HepG2 (cell line): ENCODE results near the gene AGXT. TPM values are rescaled to one million over a fixed set of nuclear protein-coding genes. Genes with fewer than 3 reads are reported as not detected.

Source experiments
- ATAD3A ChIP-seq: sonication (generic); formaldehyde crosslinking; IDR thresholded peaks from 2 replicates; pipeline ENCODE4 v1.4.0; 2020; ENCODE audit warnings: missing genetic modification reagents
- DNMT3B ChIP-seq: conservative IDR thresholded peaks from 2 replicates; pipeline ENCODE4 v1.6.1; 2016; ENCODE audit warnings: missing biosample characterization, control low read depth
- EHMT2 ChIP-seq: fragments of 200-600 bp; sonication (generic); IDR thresholded peaks from 2 replicates; pipeline ENCODE4 v1.7.0; 2017; ENCODE audit warnings: antibody characterized with exemption, low read depth, low read length, borderline replicate concordance
- ETV5 ChIP-seq: IDR thresholded peaks from 2 replicates; pipeline ENCODE4 v1.6.1; 2018; ENCODE audit warnings: missing biosample characterization, missing genetic modification reagents, inconsistent platforms, borderline replicate concordance
- FOXC1 ChIP-seq: sonication (generic); formaldehyde crosslinking; IDR thresholded peaks from 2 replicates; pipeline ENCODE4 v1.8.0; 2022; ENCODE audit warnings: mild to moderate bottlenecking, missing genetic modification reagents, borderline replicate concordance
- FOXJ3 ChIP-seq: sonication (generic); formaldehyde crosslinking; IDR thresholded peaks from 2 replicates; pipeline ENCODE4 v1.4.0; 2020; ENCODE audit warnings: missing genetic modification reagents, mild to moderate bottlenecking, borderline replicate concordance
- HIVEP1 ChIP-seq: sonication (generic); formaldehyde crosslinking; IDR thresholded peaks from 2 replicates; pipeline ENCODE4 v1.4.0; 2020; ENCODE audit warnings: mild to moderate bottlenecking, missing genetic modification reagents
- JARID2 ChIP-seq: sonication (generic); formaldehyde crosslinking; IDR thresholded peaks from 2 replicates; pipeline ENCODE4 v1.8.1; 2023; ENCODE audit warnings: missing genetic modification reagents, inconsistent platforms; ENCODE audit not compliant: insufficient replicate concordance
- KAT7 ChIP-seq: IDR thresholded peaks from 2 replicates; pipeline ENCODE4 v1.6.1; 2018; ENCODE audit warnings: borderline replicate concordance, missing compliant biosample characterization
- KLF16 ChIP-seq, 2 experiments: sonication (generic) in 1 of 2; formaldehyde crosslinking in 1 of 2; IDR thresholded peaks; 2 replicates each; pipeline versions ENCODE4 v1.6.1 to v1.8.0; 2016 to 2023; ENCODE audit warnings: missing genetic modification reagents in 2 of 2, missing compliant biosample characterization in 1 of 2
- NCOA1 ChIP-seq: sonication (generic); formaldehyde crosslinking; IDR thresholded peaks from 2 replicates; pipeline ENCODE4 v1.9.0; 2021; ENCODE audit warnings: missing genetic modification reagents
- PRPF4 ChIP-seq: fragments of 200-400 bp; formaldehyde crosslinking; IDR thresholded peaks from 2 replicates; pipeline ENCODE4 v1.6.1; 2016; ENCODE audit warnings: low read length, low read depth; ENCODE audit not compliant: poor library complexity, severe bottlenecking
- PTBP1 ChIP-seq: fragments of 200-400 bp; formaldehyde crosslinking; IDR thresholded peaks from 2 replicates; pipeline ENCODE4 v1.6.1; 2018; ENCODE audit warnings: low read length, low read depth; ENCODE audit not compliant: poor library complexity, severe bottlenecking
- RBM39 ChIP-seq: fragments of 200-400 bp; formaldehyde crosslinking; IDR thresholded peaks from one replicate; pipeline ENCODE4 v1.6.1; 2018; ENCODE audit warnings: antibody characterized with exemption, mild to moderate bottlenecking, low read depth, low read length; ENCODE audit not compliant: poor library complexity, severe bottlenecking
- RFXANK ChIP-seq: IDR thresholded peaks from 2 replicates; pipeline ENCODE4 v1.6.1; 2016
- RFXAP ChIP-seq: sonication (generic); formaldehyde crosslinking; IDR thresholded peaks from 2 replicates; pipeline ENCODE4 v1.4.0; 2020; ENCODE audit warnings: missing genetic modification reagents, borderline replicate concordance
- SIX1 ChIP-seq: sonication (generic); formaldehyde crosslinking; IDR thresholded peaks from 2 replicates; pipeline ENCODE4 v1.4.0; 2020; ENCODE audit warnings: missing genetic modification reagents, borderline replicate concordance
- SMARCE1 ChIP-seq: fragments of 450-650 bp; IDR thresholded peaks from 2 replicates; pipeline ENCODE4 v1.6.1; 2017; ENCODE audit warnings: borderline replicate concordance
- SMYD3 ChIP-seq: sonication (generic); formaldehyde crosslinking; IDR thresholded peaks from 2 replicates; pipeline ENCODE4 v1.8.1; 2023; ENCODE audit warnings: mild to moderate bottlenecking, missing genetic modification reagents
- TRIM24 ChIP-seq: sonication (generic); formaldehyde crosslinking; IDR thresholded peaks from 2 replicates; pipeline ENCODE4 v1.8.0; 2022; ENCODE audit warnings: mild to moderate bottlenecking, missing genetic modification reagents
- ZNF124 ChIP-seq: sonication (generic); formaldehyde crosslinking; IDR thresholded peaks from 2 replicates; pipeline ENCODE4 v1.4.0; 2020; ENCODE audit warnings: missing genetic modification reagents
- ZNF207 ChIP-seq: fragments of 450-650 bp; IDR thresholded peaks from 2 replicates; pipeline ENCODE4 v1.6.1; 2016; ENCODE audit warnings: antibody characterized with exemption, borderline replicate concordance
- ZNF282 ChIP-seq: fragments of 450-650 bp; IDR thresholded peaks from 2 replicates; pipeline ENCODE4 v1.6.1; 2018; ENCODE audit not compliant: partially characterized antibody
- ZNF33B ChIP-seq: sonication (generic); formaldehyde crosslinking; IDR thresholded peaks from 2 replicates; pipeline ENCODE4 v1.5.1; 2020; ENCODE audit warnings: mild to moderate bottlenecking, missing genetic modification reagents
- ZNF460 ChIP-seq: sonication (generic); formaldehyde crosslinking; IDR thresholded peaks from 2 replicates; pipeline ENCODE4 v1.5.1; 2020; ENCODE audit warnings: missing genetic modification reagents, mild to moderate bottlenecking, borderline replicate concordance
- ZNF546 ChIP-seq: sonication (generic); formaldehyde crosslinking; conservative IDR thresholded peaks from 2 replicates; pipeline ENCODE4 v1.8.1; 2023; ENCODE audit warnings: mild to moderate bottlenecking, missing genetic modification reagents
- ZNF615 ChIP-seq: sonication (generic); formaldehyde crosslinking; IDR thresholded peaks from 2 replicates; pipeline ENCODE4 v1.5.0; 2020; ENCODE audit warnings: mild to moderate bottlenecking, missing genetic modification reagents, borderline replicate concordance
- ZNF616 ChIP-seq: sonication (generic); formaldehyde crosslinking; IDR thresholded peaks from 2 replicates; pipeline ENCODE4 v1.5.0; 2020; ENCODE audit warnings: low read depth, mild to moderate bottlenecking, missing genetic modification reagents
- polyA plus RNA-seq, 8 experiments: library from polyadenylated mRNA; depleted of rRNA in 3 of 8; stranded (reverse) in 7 of 8; unstranded in 1 of 8; fragments of >200 nt; fragmentation: Illumina TruSeq in 4 of 8; extraction: Trizol in 4 of 8; gene quantifications; 2 replicates each; pipeline versions ENCODE4 v1.2.1 to v1.2.3, GENCODE V29; 2011 to 2016; ENCODE audit warnings: low read depth in 4 of 8, missing spikeins in 1 of 8, mixed read lengths in 1 of 8; ENCODE audit not compliant: insufficient read depth in 1 of 8
- total RNA-seq, 5 experiments: library from RNA; depleted of rRNA; stranded (reverse); fragments of >200 nt; fragmentation: Illumina TruSeq; extraction: Trizol; gene quantifications; 2 replicates each; pipeline ENCODE4 v1.2.3, GENCODE V29; 2016; ENCODE audit warnings: low read depth in 1 of 5
- TF ChIP-seq, protein P1 (sequence below): sonication (generic); formaldehyde crosslinking; IDR thresholded peaks from 2 replicates; pipeline ENCODE4 v1.4.0; 2020; ENCODE audit warnings: missing genetic modification reagents
- TF ChIP-seq, protein P2 (sequence below): sonication (generic); formaldehyde crosslinking; IDR thresholded peaks from 2 replicates; pipeline ENCODE4 v1.8.1; 2023; ENCODE audit warnings: missing genetic modification reagents, mild to moderate bottlenecking, borderline replicate concordance
- TF ChIP-seq, protein P3 (sequence below): IDR thresholded peaks from 2 replicates; pipeline ENCODE4 v1.6.1; 2016

AGXT gene
- total and polyA plus RNA-seq, 2 of the 13 experiments (the other 11 are each of a cell fraction or from before 2014, with no cell fraction given): 41.9 to 96.1 TPM

DNA sequence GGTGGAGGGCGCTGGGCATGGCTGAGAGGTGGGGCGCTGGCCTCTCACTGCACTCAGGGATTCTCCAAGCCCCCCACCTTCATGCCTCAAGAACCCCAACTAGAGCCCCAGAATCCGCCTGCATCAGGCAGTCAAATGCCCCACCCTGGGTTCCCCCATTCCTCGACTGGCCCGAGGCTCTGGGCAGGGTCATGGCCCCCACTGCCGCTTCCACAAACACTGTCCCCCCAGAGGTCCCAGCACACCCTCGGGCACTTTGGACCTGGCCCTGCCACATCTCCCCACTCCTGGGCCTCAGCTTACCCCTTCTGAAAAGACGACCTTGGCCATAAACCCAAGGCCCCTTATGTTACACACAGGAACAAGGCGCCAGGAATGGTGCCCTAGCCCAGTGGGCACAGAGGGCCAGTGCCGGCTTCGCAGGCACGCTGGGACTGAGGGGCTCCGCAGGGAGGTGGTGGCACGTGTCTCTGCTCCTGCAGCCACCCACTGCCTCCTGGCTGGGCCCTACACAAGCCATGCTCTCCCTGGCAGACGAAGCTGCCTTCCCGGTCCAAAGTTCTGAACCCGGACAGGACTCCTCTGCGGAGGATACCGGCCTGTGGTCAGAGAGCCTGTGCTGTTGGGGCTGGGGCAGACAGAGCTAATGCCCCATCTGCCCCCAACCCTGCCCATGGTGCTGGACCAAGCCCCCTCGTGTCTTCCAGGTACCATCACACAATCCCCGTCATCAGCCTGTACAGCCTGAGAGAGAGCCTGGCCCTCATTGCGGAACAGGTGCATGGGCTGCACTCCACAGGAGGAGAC is 6.8 kb downstream of the AGXT start (continued):
- TF ChIP-seq, protein P1, sequence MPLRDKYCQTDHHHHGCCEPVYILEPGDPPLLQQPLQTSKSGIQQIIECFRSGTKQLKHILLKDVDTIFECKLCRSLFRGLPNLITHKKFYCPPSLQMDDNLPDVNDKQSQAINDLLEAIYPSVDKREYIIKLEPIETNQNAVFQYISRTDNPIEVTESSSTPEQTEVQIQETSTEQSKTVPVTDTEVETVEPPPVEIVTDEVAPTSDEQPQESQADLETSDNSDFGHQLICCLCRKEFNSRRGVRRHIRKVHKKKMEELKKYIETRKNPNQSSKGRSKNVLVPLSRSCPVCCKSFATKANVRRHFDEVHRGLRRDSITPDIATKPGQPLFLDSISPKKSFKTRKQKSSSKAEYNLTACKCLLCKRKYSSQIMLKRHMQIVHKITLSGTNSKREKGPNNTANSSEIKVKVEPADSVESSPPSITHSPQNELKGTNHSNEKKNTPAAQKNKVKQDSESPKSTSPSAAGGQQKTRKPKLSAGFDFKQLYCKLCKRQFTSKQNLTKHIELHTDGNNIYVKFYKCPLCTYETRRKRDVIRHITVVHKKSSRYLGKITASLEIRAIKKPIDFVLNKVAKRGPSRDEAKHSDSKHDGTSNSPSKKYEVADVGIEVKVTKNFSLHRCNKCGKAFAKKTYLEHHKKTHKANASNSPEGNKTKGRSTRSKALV (CRISPR knock-in tag): no peak
- TF ChIP-seq JARID2 (CRISPR knock-in tag) (no peak), TRIM24 (0 out of 2 replicates have a peak, but pooled peaks have one; percentile 33), ETV5 (no peak), DNMT3B (CRISPR knock-in tag) (no peak), FOXC1 (CRISPR knock-in tag) (no peak), HIVEP1 (CRISPR knock-in tag) (no peak), ZNF282 (no peak), KAT7 (CRISPR knock-in tag) (no peak), ZNF546 (CRISPR knock-in tag) (no peak), NCOA1 (no peak), RFXANK (CRISPR knock-in tag) (no peak), RFXAP (no peak), SMYD3 (CRISPR knock-in tag) (no peak), PTBP1 (no peak), ZNF124 (no peak), ZNF616 (CRISPR knock-in tag) (no peak), ZNF460 (no peak), KLF16 (CRISPR knock-in tag; IDR thresholded peaks at IDR 0.05) (no peak), RBM39 (no peak), EHMT2 (no peak), SMARCE1 (no peak), ZNF33B (CRISPR knock-in tag) (no peak), ATAD3A (CRISPR knock-in tag) (no peak), PRPF4 (no peak), SIX1 (CRISPR knock-in tag) (no peak), ZNF207 (no peak), FOXJ3 (CRISPR knock-in tag) (no peak), ZNF615 (CRISPR knock-in tag) (no peak)
- TF ChIP-seq, protein P2, sequence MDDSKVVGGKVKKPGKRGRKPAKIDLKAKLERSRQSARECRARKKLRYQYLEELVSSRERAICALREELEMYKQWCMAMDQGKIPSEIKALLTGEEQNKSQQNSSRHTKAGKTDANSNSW (CRISPR knock-in tag): no peak
- TF ChIP-seq, protein P3, sequence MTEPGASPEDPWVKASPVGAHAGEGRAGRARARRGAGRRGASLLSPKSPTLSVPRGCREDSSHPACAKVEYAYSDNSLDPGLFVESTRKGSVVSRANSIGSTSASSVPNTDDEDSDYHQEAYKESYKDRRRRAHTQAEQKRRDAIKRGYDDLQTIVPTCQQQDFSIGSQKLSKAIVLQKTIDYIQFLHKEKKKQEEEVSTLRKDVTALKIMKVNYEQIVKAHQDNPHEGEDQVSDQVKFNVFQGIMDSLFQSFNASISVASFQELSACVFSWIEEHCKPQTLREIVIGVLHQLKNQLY (CRISPR knock-in tag): no peak
